GM23248 (cell line): Measurements from ENCODE around the gene PIP5K1B. TPM values are rescaled to one million over a fixed set of nuclear protein-coding genes. Genes with fewer than 3 reads are reported as not detected.

Experiments
- DNase-seq: peaks from one replicate; pipeline ENCODE4 v3.0.0-alpha.2; 2015
- H2AFZ ChIP-seq: fragments of 200-600 bp; sonication (generic); 2 replicates; pipeline ENCODE4 v1.6.1; 2016; ENCODE audit warnings: antibody characterized with exemption
- H3F3A ChIP-seq: fragments of 200-600 bp; sonication (generic); 2 replicates; pipeline ENCODE4 v1.6.1; 2016; ENCODE audit warnings: mild to moderate bottlenecking, antibody characterized with exemption, mixed run types; ENCODE audit not compliant: insufficient read depth
- H3K27ac ChIP-seq: fragments of 200-600 bp; sonication (generic); 2 replicates; pipeline ENCODE4 v1.5.1; 2016; ENCODE audit warnings: mild to moderate bottlenecking
- H3K27me3 ChIP-seq: fragments of 200-600 bp; sonication (generic); replicated peaks from 2 replicates; pipeline ENCODE4 v1.6.1; 2016; ENCODE audit warnings: mild to moderate bottlenecking; ENCODE audit not compliant: insufficient read depth
- H3K36me3 ChIP-seq: fragments of 200-600 bp; sonication (generic); 2 replicates; pipeline ENCODE4 v1.6.1; 2016; ENCODE audit warnings: low read depth, mild to moderate bottlenecking
- H3K4me1 ChIP-seq: fragments of 200-600 bp; sonication (generic); 2 replicates; pipeline ENCODE4 v1.6.1; 2016; ENCODE audit warnings: mild to moderate bottlenecking; ENCODE audit not compliant: insufficient read depth
- H3K4me2 ChIP-seq: fragments of 200-600 bp; sonication (generic); one replicate; pipeline ENCODE4 v1.6.1; 2016; ENCODE audit warnings: mild to moderate bottlenecking; ENCODE audit not compliant: unreplicated experiment
- H3K4me3 ChIP-seq: fragments of 200-600 bp; sonication (generic); 2 replicates; pipeline ENCODE4 v1.5.1; 2016; ENCODE audit warnings: mild to moderate bottlenecking
- H3K79me2 ChIP-seq: fragments of 200-600 bp; sonication (generic); 2 replicates; pipeline ENCODE4 v1.6.1; 2016; ENCODE audit warnings: mild to moderate bottlenecking; ENCODE audit not compliant: insufficient read depth
- H3K9ac ChIP-seq: fragments of 200-600 bp; sonication (generic); 2 replicates; pipeline ENCODE4 v1.6.1; 2016; ENCODE audit warnings: mild to moderate bottlenecking
- H3K9me2 ChIP-seq: fragments of 200-600 bp; sonication (generic); 2 replicates; pipeline ENCODE4 v1.6.1; 2016; ENCODE audit warnings: mixed run types, mild to moderate bottlenecking, moderate library complexity; ENCODE audit not compliant: insufficient read depth
- H3K9me3 ChIP-seq: fragments of 200-600 bp; sonication (generic); one replicate; pipeline ENCODE4 v1.6.1; 2017; ENCODE audit warnings: low read depth
- H4K20me1 ChIP-seq: fragments of 200-600 bp; sonication (generic); 2 replicates; pipeline ENCODE4 v1.6.0; 2016; ENCODE audit not compliant: insufficient read depth
- EZH2 ChIP-seq: fragments of 200-600 bp; sonication (generic); IDR thresholded peaks from 2 replicates; pipeline ENCODE4 v1.6.1; 2018; ENCODE audit warnings: antibody characterized with exemption, mild to moderate bottlenecking; ENCODE audit not compliant: insufficient read depth, poor library complexity, severe bottlenecking
- EZH2phosphoT487 ChIP-seq: fragments of 200-600 bp; sonication (generic); IDR thresholded peaks from 2 replicates; pipeline ENCODE4 v1.6.1; 2018; ENCODE audit warnings: antibody characterized with exemption, moderate library complexity, mild to moderate bottlenecking, low read depth; ENCODE audit not compliant: insufficient read depth
- WGBS, 2 experiments: methylation state at CpG; one replicate each; pipeline ENCODE4 v1.1.6; 2015 to 2017; ENCODE audit warnings: low lambda C conversion rate in 2 of 2, low coverage in 1 of 2; ENCODE audit errors: missing lambda C conversion rate in 2 of 2; 5-methylcytosine and 5-hydroxymethylcytosine counted together
- in situ Hi-C: fragments of 300-500 bp; cut with MboI; formaldehyde crosslinking; loops from 2 replicates; pipeline ENCODE4 v1.15.0; 2020
- polyA plus RNA-seq: library from polyadenylated mRNA; unstranded; fragments of >200 nt; fragmentation: Nextera tagmentation; extraction: Ambion mirVana; gene quantifications from 2 replicates; pipeline ENCODE4 v1.2.1, GENCODE V29; 2016
- total RNA-seq: library from RNA; depleted of rRNA; stranded (reverse); fragments of >200 nt; shearing (Covaris generic); gene quantifications from 2 replicates; pipeline ENCODE4 v1.2.3, GENCODE V29; 2014

The PIP5K1B gene
- total and polyA plus RNA-seq, 2 experiments from 2014 or later = not detected

GRCh38 chr9:68740561-68740960 is 35.5 kb downstream of the PIP5K1B start:
- no peaks in the 10 kb centered on the region for H3K36me3 ChIP-seq
- H3K27me3 ChIP-seq = no peaks in the 10 kb centered on the region
- TF ChIP-seq EZH2 (no peak), EZH2phosphoT487 (no peak)
- H3K9me3 ChIP-seq = no peaks in the 10 kb centered on the region
- H3K4me1 ChIP-seq = no peaks in the 10 kb centered on the region
- H3K4me2 ChIP-seq = no peak overlapping the region
- no peaks in the 10 kb centered on the region for H3K79me2 ChIP-seq
- no peak overlapping the region for H2AFZ ChIP-seq
- no peaks in the 10 kb centered on the region for H3K9me2 ChIP-seq
- H3K4me3 ChIP-seq = no peak overlapping the region
- H3K9ac ChIP-seq = no peak overlapping the region
- in situ Hi-C loops = loop anchor here (10.0 kb wide), 1 partner anchor 64 kb away; no protein-coding TSS in a partner anchor
- H3K27ac ChIP-seq = no peak overlapping the region
- no peak for DNase-seq
- H4K20me1 ChIP-seq = no peaks in the 10 kb centered on the region
- WGBS, 2 experiments = 31% methylated on average over 4 of the region's 4 CpGs
- H3F3A ChIP-seq = no peaks in the 10 kb centered on the region

GRCh38 chr9:68741234-68741633 is 36.2 kb downstream of the PIP5K1B start:
- no peaks in the 10 kb centered on the region for H4K20me1 ChIP-seq
- H3K27ac ChIP-seq = no peak overlapping the region
- DNase-seq = no peak
- no peaks in the 10 kb centered on the region for H3K27me3 ChIP-seq
- no peak for TF ChIP-seq EZH2
- TF ChIP-seq EZH2phosphoT487 = no peak
- no peaks in the 10 kb centered on the region for H3K4me1 ChIP-seq
- no peak overlapping the region for H2AFZ ChIP-seq
- no peak overlapping the region for H3K4me2 ChIP-seq
- WGBS, 2 experiments = 13 to 17% methylated on average over 4 of the region's 4 CpGs
- no peaks in the 10 kb centered on the region for H3F3A ChIP-seq
- H3K79me2 ChIP-seq = no peaks in the 10 kb centered on the region
- H3K36me3 ChIP-seq = no peaks in the 10 kb centered on the region
- no peaks in the 10 kb centered on the region for H3K9me2 ChIP-seq
- in situ Hi-C loops = loop anchor here (10.0 kb wide), 1 partner anchor 64 kb away; no protein-coding TSS in a partner anchor
- no peaks in the 10 kb centered on the region for H3K9me3 ChIP-seq
- no peak overlapping the region for H3K4me3 ChIP-seq
- no peak overlapping the region for H3K9ac ChIP-seq

- Histone ChIP-seq H3K4me3 (no peak overlapping the region), H3K4me1 (no peaks in the 10 kb centered on the region), H3K27ac (no peak overlapping the region), H3K27me3 (no peaks in the 10 kb centered on the region), H3K36me3 (no peaks in the 10 kb centered on the region), H3K9me2 (no peaks in the 10 kb centered on the region), H3K79me2 (no peaks in the 10 kb centered on the region), H3K9ac (no peak overlapping the region), H3K9me3 (no peaks in the 10 kb centered on the region), H3K4me2 (no peak overlapping the region), H4K20me1 (no peaks in the 10 kb centered on the region), H2AFZ (no peak overlapping the region), H3F3A (no peaks in the 10 kb centered on the region)
- TF ChIP-seq EZH2 (no peak), EZH2phosphoT487 (no peak)
- in situ Hi-C loops = loop anchor here (10.0 kb wide), 1 partner anchor 63 kb away; no protein-coding TSS in a partner anchor
- WGBS, 2 experiments = 29% methylated on average over 3 of the region's 3 CpGs
- no peak for DNase-seq
These were observed 36.8 kb downstream of the PIP5K1B start for GRCh38 chr9:68741704-68742332.

GRCh38 chr9:68742333-68742730 is 37.3 kb downstream of the PIP5K1B start:
- H2AFZ ChIP-seq = no peak overlapping the region
- DNase-seq = no peak
- no peaks in the 10 kb centered on the region for H3K27me3 ChIP-seq
- H4K20me1 ChIP-seq = no peaks in the 10 kb centered on the region
- no peaks in the 10 kb centered on the region for H3K79me2 ChIP-seq
- no peak overlapping the region for H3K4me2 ChIP-seq
- WGBS, 2 experiments = 26% methylated on average over 2 of the region's 2 CpGs
- no peak overlapping the region for H3K9ac ChIP-seq
- H3F3A ChIP-seq = no peaks in the 10 kb centered on the region
- H3K4me1 ChIP-seq = no peaks in the 10 kb centered on the region
- in situ Hi-C loops = loop anchor here (10.0 kb wide), 1 partner anchor 62 kb away; no protein-coding TSS in a partner anchor
- no peak overlapping the region for H3K4me3 ChIP-seq
- H3K9me3 ChIP-seq = no peaks in the 10 kb centered on the region
- H3K27ac ChIP-seq = no peak overlapping the region
- H3K9me2 ChIP-seq = no peaks in the 10 kb centered on the region
- H3K36me3 ChIP-seq = no peaks in the 10 kb centered on the region
- no peak for TF ChIP-seq EZH2phosphoT487
- TF ChIP-seq EZH2 = no peak

GRCh38 chr9:68744426-68744825 is 39.4 kb downstream of the PIP5K1B start:
- Histone ChIP-seq H3K4me1 (no peaks in the 10 kb centered on the region), H4K20me1 (no peaks in the 10 kb centered on the region), H3K4me2 (no peak overlapping the region), H3K9me3 (no peaks in the 10 kb centered on the region), H3K36me3 (no peaks in the 10 kb centered on the region), H3K79me2 (no peaks in the 10 kb centered on the region), H2AFZ (no peak overlapping the region), H3K9ac (no peak overlapping the region), H3K4me3 (no peak overlapping the region), H3F3A (no peaks in the 10 kb centered on the region), H3K27ac (no peak overlapping the region), H3K9me2 (no peaks in the 10 kb centered on the region), H3K27me3 (no peaks in the 10 kb centered on the region)
- DNase-seq = no peak
- 29 to 58% methylated on average over 1 of the region's 1 CpG for WGBS, 2 experiments
- in situ Hi-C loops = loop anchor here (10.0 kb wide), 1 partner anchor 60 kb away; no protein-coding TSS in a partner anchor
- TF ChIP-seq EZH2 (no peak), EZH2phosphoT487 (no peak)
